ENCODE measurements around the gene GPR62.

The GPR62 gene

GRCh38 chr3:51955893-51956770 lies 951 bp downstream of the GPR62 start:
- peak in 1 of 2 donors; percentile 21 for DNase-seq (ENCODE audit: low read depth in 2 of 2)

GRCh38 chr3:51957520-51958205 lies 2.5 kb downstream of the GPR62 start:
- no peak for DNase-seq (ENCODE audit: low read depth in 2 of 2)

- DNase-seq (ENCODE audit: low read depth in 2 of 2), result no peak
Measured at GRCh38 chr3:51958603-51959521, 3.7 kb downstream of the GPR62 start.

- no peak for DNase-seq (ENCODE audit: low read depth in 2 of 2)
Measured at GRCh38 chr3:51959651-51960050, 4.5 kb downstream of the GPR62 start.

GRCh38 chr3:51960386-51960785 lies 5.2 kb downstream of the GPR62 start:
- DNase-seq (ENCODE audit: low read depth in 2 of 2), result no peak

- DNase-seq (ENCODE audit: low read depth in 2 of 2), result no peak
Measured at GRCh38 chr3:51961011-51961410, 5.8 kb downstream of the GPR62 start.

- no peak for DNase-seq (ENCODE audit: low read depth in 2 of 2)
Measured at GRCh38 chr3:51961602-51962569, 6.7 kb downstream of the GPR62 start.

GRCh38 chr3:51962854-51963530 lies 7.8 kb downstream of the GPR62 start:
- no peak for DNase-seq (ENCODE audit: low read depth in 2 of 2)

- DNase-seq (ENCODE audit: low read depth in 2 of 2), result no peak
Measured at GRCh38 chr3:51963951-51964451, 8.8 kb downstream of the GPR62 start.

- no peak for DNase-seq (ENCODE audit: low read depth in 2 of 2)
Measured at GRCh38 chr3:51964521-51964920, 9.3 kb downstream of the GPR62 start.

GRCh38 chr3:51966016-51966415 lies 10.8 kb downstream of the GPR62 start:
- DNase-seq (ENCODE audit: low read depth in 2 of 2), result no peak

- DNase-seq (ENCODE audit: low read depth in 2 of 2), result no peak
Measured at GRCh38 chr3:51966486-51966885, 11.3 kb downstream of the GPR62 start.

GRCh38 chr3:51966922-51967383 lies 11.8 kb downstream of the GPR62 start:
- DNase-seq (ENCODE audit: low read depth in 2 of 2), result no peak

GRCh38 chr3:51967384-51968169 lies 12.4 kb downstream of the GPR62 start, which contains the start of gene PCBP4:
Gene PCBP4, minus strand, starts transcription at chr3:51967454. Its CDS starts 6,214 bp downstream, at chr3:51961240.
- no peak for DNase-seq (ENCODE audit: low read depth in 2 of 2)

GRCh38 chr3:51968170-51968775 lies 13.1 kb downstream of the GPR62 start:
- no peak for DNase-seq (ENCODE audit: low read depth in 2 of 2)

GRCh38 chr3:51968883-51969678 lies 13.9 kb downstream of the GPR62 start:
- no peak for DNase-seq (ENCODE audit: low read depth in 2 of 2)

- no peak for DNase-seq (ENCODE audit: low read depth in 2 of 2)
Measured at GRCh38 chr3:51969841-51970240, 14.7 kb downstream of the GPR62 start.
